ENCODE results near the gene PRELP.
A peak's percentile ranks its signal among the peaks of the same experiment; 100 is the strongest.

The PRELP gene

DNA sequence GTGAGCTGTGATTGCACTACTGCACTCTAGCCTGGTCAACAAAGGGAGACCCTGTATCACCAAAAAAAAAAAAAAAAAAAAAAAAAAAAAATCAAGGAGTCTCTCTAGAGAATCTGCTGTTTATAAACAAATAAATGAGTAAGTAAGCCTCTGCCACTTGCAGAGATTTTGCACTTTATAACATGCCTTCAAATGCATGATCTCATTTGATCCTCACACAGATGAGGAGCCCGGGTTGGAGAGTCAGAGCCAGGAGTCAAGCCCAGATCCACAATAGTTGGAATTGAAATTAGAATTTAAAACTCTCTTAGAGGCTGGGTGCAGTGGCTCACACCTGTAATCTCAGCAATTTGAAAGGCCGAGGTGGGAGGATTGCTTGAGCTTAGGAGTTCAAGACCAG is 4.0 kb downstream of the PRELP start:
- no peak for DNase-seq

- DNase-seq = no peak
Measured at GRCh38 chr1:203480084-203480483, 4.5 kb downstream of the PRELP start.

DNA sequence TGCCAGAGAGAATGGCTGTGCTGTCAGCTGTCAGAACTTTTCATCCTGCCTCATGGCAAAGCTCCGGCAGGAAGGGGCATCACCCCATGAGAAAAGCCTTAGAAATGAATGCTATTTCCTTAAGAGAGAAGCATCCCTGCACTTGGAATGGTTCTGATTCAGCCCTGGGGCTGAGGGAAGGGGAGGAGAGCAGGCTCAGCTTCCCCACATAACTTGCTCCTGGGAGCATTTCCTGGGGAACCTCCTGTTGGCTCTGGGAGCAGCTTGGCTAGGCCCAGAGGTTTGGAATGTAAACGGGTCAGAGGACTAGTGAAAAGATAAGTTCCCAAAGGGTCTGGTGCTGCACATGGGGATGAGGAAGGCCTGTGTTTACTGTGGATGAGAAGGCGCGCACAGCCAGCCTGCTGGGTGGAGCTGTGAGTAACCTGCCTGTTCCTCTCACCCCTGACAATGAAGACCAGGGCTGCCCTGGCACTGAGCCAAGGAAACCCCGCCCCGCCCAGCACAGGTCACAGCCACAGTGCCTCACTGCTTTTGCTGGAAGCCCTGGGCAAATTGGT is 5.0 kb downstream of the PRELP start:
- DNase-seq = no peak

DNA sequence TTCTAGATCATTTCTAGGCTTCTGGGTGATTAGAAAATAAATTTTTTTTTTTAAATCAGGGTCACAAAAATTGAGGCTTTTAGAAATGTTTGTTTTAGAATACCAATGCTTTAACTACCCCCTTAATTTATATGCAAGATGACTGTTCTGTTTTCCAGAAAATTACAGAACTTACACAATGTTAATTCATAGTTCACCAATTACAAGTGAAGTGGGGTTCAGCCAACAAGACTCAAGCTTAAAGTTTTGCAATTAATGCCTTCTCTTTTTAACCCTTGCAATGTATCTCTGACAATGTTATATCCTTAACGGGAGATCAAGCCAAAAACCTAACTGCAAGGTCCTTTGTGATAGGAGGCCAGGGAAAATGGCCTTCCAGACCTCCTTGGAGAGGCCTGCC is 5.6 kb downstream of the PRELP start:
- no peak for DNase-seq

DNA sequence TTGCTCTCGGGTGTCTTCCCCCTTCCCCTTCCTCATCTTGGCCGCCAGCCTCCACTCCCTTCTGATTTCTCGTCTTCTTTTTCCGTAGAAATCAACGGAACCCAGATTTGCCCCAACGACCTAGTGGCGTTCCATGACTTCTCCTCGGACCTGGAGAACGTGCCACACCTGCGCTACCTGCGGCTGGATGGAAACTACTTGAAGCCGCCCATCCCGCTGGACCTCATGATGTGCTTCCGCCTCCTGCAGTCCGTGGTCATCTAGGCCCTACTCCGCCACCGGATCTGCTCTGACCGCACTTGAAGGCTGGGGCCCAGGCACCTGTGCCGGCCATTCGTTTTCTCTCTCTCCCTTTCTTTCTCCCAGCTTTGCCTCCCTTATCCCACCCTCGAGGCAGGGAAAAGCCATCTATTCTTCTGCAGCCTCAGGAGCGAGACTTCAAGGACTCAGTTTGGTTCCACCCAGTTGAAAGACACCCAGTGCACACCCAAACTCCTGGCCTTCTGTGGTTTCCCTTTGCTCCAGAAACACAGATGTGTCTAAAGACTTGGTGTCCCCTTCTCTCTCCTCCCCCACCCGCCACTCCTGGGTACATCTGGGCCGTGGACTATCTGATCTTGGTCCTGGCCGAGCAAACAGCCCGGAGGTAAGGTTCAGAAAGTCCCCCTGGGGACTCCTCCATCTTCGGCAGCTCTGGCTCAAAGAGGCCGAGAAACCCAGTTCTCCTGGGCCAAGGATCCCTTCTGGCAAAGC is 11.2 kb downstream of the PRELP start:
- no peak for DNase-seq

GRCh38 chr1:203488539-203488938 is 12.9 kb downstream of the PRELP start:
- no peak for DNase-seq

GRCh38 chr1:203490607-203491006 is 15.0 kb downstream of the PRELP start:
- no peak for DNase-seq

DNA sequence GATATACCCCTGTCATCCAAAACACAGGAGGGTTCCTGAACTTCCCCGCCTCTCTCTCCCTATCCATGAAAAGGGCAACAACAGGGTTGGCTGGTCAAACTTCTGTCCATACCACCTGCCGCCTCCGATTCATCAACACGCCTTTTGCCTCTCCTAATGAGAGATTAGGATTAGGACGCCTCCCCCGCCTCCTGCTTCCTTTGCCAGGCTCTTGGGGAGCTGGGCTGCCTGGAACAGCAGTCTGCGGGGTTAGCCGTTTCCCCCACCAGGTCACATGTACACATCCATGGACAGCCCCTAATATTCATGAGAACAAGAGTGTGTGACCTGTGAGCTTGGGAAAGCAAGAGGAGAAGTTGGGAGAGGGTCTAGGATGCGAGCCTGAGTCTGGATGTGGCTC is 16.1 kb downstream of the PRELP start:
- no peak for DNase-seq

GRCh38 chr1:203492082-203492747 is 16.6 kb downstream of the PRELP start:
- DNase-seq = no peak

GRCh38 chr1:203492748-203493130 is 17.1 kb downstream of the PRELP start:
- no peak for DNase-seq

DNA sequence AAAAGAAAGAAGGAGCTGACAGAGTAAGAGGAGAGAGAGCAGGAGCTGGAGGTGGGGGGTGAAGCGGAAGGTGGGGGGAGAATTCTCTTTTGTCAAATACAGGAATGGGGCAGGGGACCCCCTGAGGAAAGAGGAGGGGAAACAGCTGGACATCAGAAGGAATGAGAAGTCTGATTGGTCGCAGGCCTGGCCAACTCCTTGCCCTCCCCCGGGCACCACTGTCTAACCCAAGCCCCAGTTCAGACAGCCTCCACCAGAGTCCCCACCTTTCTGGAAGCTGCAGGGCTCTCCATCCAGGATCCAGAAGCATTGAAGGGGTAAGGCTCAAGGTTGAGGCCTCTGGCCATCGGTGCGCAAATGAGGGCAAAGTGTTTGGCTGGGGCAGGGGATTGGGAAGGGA is 18.3 kb downstream of the PRELP start, which contains the start of gene OPTC:
OPTC (plus strand) TSS at position 253 of the 400 bp plus-strand sequence. CDS start 1,853 bp downstream, outside the sequence.
- no peak for DNase-seq

DNA sequence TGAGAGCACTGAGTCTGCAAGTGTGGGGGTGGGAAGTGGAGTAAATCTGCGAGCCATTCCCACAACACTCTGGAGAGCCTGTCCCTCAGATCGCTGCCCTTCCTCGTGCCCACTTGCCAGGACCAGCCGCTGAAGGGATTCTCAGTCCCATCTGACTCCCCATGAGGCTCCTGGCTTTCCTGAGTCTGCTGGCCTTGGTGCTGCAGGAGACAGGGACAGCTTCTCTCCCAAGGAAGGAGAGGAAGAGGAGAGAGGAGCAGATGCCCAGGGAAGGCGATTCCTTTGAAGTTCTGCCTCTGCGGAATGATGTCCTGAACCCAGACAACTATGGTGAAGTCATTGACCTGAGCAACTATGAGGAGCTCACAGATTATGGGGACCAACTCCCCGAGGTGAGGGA is 20.2 kb downstream of the PRELP start:
- no peak for DNase-seq

- no peak for DNase-seq
Measured at GRCh38 chr1:203497269-203497777, 21.7 kb downstream of the PRELP start.

GRCh38 chr1:203499643-203500278 is 24.2 kb downstream of the PRELP start:
- DNase-seq = no peak

DNA sequence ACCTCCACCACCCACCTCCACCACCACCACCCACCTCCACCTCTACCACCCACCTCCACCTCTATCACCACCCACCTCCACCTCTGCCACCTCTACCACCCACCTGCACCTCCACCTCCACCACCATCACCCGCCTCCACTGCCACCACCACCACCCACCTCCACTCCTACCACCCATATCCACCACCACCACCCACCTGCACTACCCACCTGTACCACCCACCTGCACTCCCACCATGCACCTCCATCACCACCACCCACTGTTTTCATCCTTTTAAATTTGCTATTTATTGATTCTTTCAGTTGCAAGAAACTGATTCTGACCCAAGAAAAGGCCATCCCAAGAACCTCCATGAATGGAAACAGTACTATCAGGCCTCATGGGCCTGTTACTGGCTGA is 24.7 kb downstream of the PRELP start:
- no peak for DNase-seq

GRCh38 chr1:203503836-203504235 is 28.2 kb downstream of the PRELP start:
- no peak for DNase-seq

DNA sequence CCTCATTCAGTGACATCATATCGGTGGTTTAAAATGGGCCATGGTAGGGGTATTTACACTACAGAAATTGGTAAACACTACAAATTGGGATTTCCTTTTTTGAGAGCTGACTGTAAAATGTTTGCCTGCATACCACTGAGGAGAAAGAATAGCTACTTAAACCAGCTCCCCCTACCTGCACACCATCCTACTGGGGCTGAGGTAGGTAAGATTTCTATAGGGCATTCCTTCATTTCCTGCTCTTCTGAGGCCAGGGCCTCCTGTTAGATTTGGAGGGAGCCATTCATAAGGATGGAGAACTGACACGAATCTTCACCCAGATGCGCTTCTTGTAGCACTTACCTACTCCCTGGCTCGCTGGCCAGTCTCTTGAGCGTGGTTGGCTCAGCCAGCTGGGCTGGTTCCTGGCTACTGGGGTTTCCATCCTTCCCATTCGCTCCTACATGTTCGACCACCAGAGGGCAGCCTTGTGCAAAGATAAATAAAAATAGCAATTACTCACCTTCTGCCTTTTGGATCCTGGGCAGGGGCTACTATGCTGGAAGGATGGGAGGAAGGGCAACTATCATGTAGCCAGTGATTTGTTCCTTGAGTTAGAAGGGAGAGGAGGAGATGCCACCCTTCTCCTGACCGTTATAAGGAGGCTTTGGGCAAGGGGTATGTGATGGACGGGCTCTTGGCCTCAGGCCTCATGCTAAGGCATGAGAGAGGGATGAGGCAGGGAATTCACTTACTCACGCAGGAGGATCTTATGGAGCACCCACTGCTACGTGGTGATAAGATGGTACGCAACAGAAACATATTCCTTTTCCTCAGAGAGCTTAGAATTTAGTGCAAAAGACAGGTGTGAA is 29.0 kb downstream of the PRELP start:
- peak; percentile 8 for DNase-seq

GRCh38 chr1:203505526-203506204 is 30.1 kb downstream of the PRELP start:
- DNase-seq = no peak

DNA sequence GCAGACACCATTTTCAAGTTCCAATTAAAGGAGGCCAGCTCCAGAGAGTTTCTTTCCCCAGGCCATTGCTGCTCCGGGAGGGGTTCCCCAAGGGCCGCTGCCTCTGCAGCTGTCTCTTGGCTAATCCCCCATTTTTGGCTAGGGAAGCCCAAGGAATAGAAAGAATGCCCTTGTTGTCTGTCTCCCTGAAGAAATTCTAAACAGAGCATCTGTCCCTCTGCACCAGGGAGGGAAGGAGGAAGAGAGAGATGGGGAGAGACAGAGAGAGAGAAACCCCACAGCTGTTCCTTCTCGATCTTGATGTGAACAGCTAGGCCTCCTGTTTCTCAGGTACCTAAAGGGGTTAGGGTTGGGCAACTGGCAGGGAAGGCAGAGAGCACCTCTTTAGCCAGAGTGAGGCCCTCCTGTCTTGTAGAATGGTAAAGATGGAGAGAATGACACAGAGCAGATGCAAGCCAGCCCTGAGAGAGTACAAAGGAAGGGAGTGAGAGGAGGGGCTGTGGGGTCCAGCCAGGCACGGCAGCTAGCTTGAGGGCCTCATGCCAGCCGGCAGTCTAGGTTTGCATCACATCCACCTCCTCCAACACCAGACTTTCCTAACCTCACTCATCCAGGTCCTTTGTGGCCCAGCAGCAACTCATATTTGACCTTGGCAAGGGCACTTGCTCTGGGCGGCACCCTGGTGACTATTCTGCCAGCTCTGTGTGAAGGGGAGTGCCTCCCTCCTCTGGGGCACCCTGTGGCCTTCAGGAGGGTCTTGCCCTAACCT is 31.4 kb downstream of the PRELP start:
- no peak for DNase-seq

- DNase-seq = no peak
Measured at GRCh38 chr1:203507759-203508158, 32.2 kb downstream of the PRELP start.

- no peak for DNase-seq
Measured at GRCh38 chr1:203508463-203509073, 33.0 kb downstream of the PRELP start.

Measured in DMS79 (cell line).